HG03066 (cell line): ENCODE data around the gene PPP2R2C.

Experiments used
- ATAC-seq: cut with Tn5 transposase; IDR thresholded peaks from one replicate; pipeline ENCODE4 v1.9.1; 2021; ENCODE audit warnings: low read depth; ENCODE audit not compliant: unreplicated experiment

Gene PPP2R2C

GRCh38 chr4:6494431-6495295, 22.2 kb upstream of the PPP2R2C start:
- no peak for ATAC-seq

- ATAC-seq = no peak
Observed at GRCh38 chr4:6493658-6494304, 21.4 kb upstream of the PPP2R2C start.

DNA sequence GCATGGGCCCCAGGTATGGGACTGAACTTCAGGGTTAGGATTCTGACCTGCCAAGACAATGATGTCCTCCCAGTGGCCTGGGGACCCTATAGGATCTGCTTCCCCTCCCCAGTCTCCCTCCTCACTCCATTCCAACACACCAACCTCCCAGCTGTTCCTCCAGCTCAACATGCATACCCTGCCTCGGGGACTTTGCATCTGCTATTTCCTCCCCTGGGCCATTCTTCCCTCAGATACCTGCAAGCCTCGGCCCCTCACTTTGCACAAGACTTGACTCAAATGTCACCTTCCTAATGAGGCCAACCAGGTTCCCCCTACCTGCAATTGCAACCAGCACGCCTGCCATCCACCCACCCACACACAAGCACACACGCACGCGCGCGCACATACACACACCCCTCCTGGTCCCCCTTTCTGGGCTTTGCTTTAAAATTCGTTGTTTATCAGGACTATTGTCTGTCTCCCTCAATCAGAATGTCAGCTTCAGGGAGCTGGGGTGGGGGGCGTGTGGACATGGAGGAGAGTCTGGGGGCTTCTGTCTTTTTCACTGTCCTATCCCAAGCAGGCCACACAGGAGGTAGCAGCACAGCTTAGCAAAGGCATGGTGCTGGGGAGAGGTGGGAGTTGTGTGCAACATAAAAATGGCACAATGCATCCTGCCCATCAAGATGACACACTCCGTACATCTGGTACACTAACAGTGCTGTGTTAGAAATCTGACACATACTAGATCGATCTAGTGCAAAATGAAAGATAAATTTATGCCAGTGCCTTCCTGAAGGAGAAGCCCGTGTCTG, 20.6 kb upstream of the PPP2R2C start:
- ATAC-seq = no peak

DNA sequence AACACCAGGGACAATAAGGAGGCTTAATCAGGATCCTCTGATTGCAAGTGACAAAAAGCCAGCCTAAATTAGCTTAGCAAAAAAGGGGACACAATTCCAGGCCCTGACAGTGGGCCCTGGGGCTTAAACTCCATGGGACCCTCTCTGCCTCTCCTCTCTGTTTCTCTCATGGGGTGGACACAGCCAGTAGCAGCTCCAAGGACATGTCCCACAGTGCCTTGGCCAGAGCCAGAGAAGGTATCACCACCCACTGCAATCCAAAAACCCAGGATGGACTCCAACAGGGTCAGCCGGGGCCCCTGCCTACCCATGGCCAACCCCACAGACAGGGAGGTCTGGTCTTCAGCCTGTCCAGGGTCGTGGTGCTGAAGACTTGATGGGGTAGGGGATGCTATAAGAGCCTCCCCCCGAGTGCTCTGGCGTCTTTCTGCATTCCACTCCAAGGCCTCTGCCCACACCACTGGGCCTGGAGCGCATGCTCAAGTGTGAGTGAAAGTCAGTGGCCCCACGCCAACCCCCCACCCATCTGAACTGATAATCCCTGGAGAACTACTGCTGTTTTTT, 19.7 kb upstream of the PPP2R2C start:
- no peak for ATAC-seq

DNA sequence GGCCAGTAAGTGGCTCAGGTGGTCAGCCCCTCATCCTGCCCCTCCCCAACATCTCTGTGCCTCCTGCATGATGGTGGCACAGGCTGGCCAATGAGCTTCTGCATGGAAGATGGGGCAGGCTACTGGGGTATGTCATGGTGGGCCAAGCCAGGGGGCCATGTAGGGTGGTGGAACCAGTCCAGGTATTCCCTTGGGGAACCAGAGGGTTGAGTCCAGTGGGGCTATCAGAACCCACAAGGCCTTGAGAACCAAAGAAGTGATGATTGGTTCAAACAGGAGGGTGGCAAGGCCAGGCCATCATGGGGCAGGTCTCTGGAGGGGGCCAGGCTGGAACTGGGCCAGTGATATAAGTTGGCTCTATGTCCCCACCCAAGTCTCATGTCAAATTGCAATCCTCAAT, 18.8 kb upstream of the PPP2R2C start:
- ATAC-seq = no peak

DNA sequence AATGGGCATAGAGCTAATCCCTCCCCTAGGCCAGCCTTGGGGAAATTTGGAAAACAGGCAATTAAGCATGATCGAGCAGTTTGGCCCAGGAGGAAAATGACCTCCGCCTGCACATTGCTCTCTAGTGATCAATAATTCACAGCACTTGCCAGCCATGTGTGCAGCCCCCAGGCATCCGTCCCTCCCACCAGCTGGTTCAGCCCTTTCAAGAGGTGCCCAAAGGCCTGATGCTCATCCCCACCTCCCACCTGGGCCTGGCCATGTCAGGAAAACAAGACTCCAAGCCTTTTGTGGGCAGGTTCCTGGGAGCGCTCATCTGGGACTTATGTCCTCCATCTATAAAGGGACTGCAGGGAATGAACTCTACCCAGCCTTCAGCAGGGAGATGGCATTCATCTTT, 17.5 kb upstream of the PPP2R2C start:
- no peak for ATAC-seq

GRCh38 chr4:6487466-6487865, 15.1 kb upstream of the PPP2R2C start:
- ATAC-seq = no peak

GRCh38 chr4:6480534-6481088, 8.2 kb upstream of the PPP2R2C start:
- ATAC-seq = no peak

- no peak for ATAC-seq
Observed at GRCh38 chr4:6478546-6479220, 6.3 kb upstream of the PPP2R2C start.

DNA sequence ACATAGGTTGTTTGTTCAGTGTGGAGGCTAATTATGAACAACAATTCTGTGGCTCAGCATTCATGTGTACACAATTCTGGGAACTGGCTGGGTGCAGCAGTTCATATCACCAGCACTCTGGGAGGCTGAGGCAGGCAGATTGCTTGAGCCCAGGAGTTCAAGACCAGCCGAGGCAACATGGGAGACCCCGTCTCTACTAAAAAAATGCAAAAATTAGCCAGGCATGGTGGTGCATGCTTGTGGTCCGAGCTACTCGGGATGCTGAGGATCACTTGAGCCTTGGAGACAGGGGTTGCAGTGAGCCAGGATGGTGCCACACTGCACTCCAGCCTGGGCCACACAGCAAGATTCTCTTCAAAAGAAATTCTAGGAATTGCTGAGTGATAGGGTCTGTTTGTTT, 4.5 kb upstream of the PPP2R2C start:
- no peak for ATAC-seq

DNA sequence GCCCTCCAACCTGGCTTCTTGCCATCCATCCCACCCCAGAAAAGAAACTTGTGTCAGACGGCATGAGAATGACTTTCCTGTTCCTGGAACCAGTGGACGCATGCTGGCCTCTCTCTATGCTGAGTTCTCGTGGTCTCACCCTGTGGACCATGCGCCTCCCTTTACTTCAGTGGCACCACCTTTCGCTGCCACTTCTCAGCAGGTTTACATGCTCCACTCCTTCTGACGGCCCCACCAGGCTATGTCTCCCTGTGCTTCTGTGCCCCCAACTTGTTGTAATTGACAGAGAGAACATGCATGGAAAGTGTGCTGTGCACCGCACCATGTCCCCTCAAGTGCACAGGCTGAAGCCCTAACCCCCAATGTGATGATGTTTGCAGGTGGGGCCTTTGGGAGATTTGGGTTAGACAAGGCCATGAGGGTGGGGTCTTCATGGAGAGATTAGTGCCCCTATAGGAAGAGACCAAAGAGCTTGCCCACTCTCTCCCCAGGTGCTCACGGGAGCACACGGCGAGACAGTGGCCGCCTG, 3.1 kb upstream of the PPP2R2C start:
- ATAC-seq = no peak

DNA sequence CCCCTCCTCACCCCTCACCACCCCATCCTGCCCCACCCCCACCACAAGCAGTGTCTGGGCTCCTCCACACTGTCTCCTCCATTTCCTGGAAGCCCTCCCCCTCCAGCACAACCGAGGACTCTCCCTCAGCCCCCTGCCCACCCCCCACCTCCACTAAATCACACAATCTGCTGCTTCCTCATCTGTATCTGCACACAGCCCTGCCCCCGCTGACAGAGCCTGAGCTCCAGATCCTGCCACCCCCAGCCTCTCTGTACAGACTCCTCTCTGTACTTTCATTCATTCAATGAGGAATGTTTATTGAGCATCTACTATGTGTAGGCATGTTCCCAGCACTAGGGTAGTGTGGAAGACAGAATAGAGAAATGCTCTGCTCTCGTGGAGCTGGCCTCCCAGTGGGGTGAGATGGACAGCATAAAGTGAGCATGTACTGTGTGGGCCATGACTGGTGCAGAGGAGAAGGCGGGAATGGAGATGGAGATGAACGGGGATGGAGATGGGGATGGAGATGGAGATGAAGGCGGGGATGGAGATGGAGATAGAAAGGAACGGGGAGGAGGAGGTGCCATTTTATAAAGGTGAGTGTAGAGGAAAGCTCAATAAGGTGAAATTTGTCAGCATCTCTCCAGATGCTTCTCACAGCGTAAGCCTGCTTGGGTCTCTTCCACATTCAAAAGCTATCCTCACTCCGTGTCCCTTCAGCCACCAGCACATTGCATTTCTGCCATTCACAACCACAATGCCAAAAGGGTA, 2.5 kb upstream of the PPP2R2C start:
- ATAC-seq = no peak

GRCh38 chr4:6474053-6474568, 1.7 kb upstream of the PPP2R2C start:
- ATAC-seq = no peak

- ATAC-seq = no peak
Observed at GRCh38 chr4:6473264-6474052, 1.0 kb upstream of the PPP2R2C start.

DNA sequence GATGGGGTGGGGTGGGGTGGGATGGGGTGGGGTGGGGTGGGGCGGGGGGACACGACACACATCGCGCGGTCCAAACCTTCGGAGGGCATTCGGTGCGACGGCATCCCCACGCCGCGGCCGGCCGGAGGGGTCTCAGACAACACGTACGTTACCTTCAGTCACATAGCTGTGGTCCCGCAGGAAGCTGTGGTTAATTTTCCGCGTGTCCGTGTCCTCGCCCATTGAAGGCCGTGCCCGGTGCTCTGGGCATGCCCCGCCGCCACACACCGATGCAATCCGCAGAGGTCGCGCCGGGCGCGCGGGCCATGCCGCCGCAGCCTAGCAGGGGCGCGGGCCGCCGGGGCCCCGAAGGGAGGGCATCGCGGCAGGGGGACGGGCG, 417 bp downstream of the PPP2R2C start:
- no peak for ATAC-seq

DNA sequence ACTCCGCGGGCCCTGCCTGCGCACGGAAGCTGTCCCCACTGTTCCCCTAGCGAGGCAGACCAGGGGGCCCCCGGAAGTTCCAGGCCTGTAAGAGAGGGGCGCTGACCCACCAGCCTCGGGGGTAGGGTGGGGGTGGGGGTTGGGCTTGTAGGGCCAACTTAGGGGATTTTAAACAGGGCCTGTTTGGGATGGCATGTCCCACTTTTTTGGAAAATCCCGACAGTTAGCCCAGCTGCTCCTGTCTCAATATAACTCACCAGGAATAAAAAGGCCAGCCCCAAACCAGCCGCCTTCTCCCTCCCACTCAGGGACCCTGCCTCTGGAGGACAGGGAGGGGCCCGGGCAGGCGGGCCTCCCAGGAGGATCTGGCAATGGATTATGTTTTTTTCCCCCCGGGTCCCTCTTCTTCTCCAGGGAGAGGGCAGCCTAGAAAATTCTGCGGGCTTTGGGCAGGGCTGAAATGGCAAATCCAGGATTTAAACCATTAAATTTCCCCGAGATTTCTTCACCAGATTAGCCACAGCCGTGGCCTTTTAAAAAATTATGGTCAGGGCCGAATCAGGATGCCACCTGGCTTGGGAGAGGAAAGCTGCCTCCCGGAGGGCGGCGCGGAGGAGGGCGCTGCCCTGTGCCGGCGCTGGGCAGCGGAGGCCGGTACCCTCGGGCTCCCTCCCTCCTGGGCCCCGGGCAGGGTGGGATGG, 957 bp downstream of the PPP2R2C start:
- no peak for ATAC-seq

DNA sequence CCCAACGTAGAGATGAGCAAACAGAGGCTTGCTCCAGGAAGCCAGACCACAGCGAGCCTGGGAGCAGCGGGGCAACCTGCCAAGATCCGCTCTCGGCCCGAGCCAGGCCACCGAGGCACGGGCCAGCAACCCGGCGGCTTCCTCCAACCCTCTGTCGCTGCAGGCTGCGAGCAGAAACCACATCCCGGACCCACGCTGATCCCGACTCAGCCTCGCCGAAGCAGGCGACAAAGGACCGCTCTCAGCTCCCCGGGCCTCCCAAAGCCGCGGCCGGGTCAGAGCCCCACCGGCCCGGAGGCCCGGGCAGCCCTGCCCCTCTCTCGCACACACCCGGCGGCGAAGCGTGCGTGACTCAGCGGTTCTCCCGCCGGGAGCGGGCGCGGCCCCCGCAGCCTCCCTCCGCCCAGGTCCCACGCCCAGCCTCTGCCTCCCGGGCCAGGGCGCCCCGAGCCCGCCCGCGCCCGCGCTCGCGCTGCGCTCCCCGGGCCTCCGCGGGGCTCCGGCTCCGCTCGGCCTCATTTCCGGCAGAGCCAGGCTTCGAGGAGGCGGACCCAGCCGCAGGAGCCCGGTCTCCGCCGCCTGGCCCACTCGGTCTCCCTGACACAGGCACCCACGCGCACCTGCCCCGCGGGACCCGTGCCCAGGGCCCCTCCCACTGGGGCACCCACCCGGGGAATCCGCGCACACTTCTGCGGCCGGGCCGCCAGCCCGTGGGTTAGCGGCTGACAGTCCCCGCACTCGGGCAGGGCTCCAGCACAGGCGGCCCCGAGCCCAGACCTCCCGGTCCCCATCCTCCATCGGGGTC, 1.7 kb downstream of the PPP2R2C start:
- ATAC-seq = no peak
